Fibroblast of skin of left biceps (primary cell): ENCODE measurements around the gene SDR42E1.
A peak's percentile ranks its signal among the peaks of the same experiment; 100 is the strongest.

Experiments used
- DNase-seq, 2 experiments: peaks; one replicate each; pipeline ENCODE4 v3.0.0-alpha.2; 2013; ENCODE audit warnings: low read depth in 2 of 2

SDR42E1 gene

DNA sequence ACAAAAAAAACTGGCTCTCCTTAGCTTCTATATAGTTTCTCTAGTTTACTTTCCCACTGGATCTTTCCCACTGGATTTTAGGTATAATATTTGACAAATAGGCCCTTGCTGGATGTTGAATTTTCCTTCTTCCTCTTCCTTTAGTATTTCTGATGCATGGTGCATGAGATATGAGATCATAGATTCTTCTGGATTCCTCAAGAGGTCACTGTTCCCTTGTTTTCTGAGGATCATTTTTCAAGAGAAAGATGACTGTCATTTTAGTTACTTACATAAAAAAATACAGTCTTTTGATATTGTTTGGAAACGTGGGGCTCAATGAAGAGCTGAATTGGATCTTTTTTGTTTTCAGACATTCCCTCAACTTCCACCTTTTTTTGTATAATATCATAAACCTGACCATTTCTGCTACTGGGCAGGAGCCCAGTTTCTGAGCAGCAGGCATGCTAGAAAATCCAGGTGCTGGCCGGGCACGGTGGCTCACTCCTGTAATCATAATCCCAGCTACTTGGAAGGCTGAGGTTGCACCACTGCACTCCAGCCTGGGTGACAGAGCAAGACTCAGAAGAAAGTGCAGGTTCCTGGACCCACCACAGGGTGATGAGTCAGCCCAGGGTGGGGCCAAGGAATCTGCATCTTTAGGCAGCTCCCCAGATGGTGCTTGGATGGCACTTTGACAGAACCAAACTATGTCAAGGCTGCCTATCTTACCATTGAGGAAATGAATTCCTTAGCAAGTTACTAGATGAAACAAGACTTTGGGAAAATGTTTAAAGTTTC is 70.3 kb downstream of the SDR42E1 start:
- peak; percentile 24 to 33 for DNase-seq

DNA sequence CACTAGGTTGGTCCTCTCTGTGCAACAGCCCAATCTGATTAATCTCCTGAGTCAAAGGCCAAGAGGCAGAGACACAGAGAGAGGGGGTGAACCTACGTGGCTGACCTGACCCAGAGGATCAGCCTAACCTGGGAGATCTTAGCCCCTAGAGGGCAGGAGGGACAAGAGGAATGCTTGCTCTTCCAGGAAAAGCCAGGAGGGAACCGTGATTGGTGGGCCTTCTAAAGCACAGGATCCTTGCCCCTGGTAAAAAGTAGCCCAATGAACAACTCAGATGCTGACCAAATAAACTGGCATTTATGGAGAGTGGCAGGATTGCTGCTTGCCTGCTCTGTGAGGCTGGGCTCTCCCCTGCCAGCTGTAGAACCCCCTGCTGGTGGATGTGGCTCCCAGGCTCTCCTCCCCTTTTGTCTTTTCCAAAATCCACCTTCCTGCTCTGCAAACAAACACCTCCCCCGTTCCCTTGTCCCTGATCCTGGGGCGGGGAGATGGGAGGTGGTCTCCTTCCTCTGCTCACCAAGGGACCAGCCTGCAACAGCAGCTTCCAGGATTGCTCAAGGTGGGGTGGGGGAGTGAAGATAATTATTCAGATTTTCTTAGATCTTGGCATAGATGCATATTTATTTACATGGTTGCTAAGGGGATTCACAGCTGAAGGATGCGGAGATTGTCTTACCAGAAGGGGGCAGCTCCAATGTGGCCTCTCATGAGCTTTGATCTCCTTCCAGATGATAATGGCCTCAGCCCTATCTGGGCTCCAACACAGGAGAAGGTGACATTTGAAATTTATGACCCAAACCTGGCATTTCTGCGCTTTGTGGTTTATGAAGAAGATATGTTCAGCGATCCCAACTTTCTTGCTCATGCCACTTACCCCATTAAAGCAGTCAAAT is 71.9 kb downstream of the SDR42E1 start:
- no peak for DNase-seq
